ENCODE measurements around the gene AP1G1.
"Not testable (repeated sequence)": the region's sequence is repeated elsewhere in the genome, so short reads cannot be mapped to it uniquely, and the experiment has no call there.

Gene AP1G1

GRCh38 chr16:71808593-71809459 lies at the start of gene AP1G1:
Gene AP1G1 (minus strand): TSS chr16:71808834. CDS start chr16:71789479, 19,355 bp downstream.
- peak; percentile 88 to 90 for DNase-seq

GRCh38 chr16:71855937-71856662 lies 47.5 kb upstream of the AP1G1 start:
- DNase-seq, result peak in 1 of 2 donors; percentile 28

GRCh38 chr16:71854369-71854948 lies 45.8 kb upstream of the AP1G1 start:
- no peak for DNase-seq

GRCh38 chr16:71853413-71853812 lies 44.8 kb upstream of the AP1G1 start:
- no peak for DNase-seq

GRCh38 chr16:71852561-71852960 lies 43.9 kb upstream of the AP1G1 start:
- DNase-seq, result no peak

GRCh38 chr16:71852158-71852557 lies 43.5 kb upstream of the AP1G1 start:
- DNase-seq, result no peak

GRCh38 chr16:71851746-71852145 lies 43.1 kb upstream of the AP1G1 start:
- DNase-seq, result no peak

GRCh38 chr16:71848622-71849021 lies 40.0 kb upstream of the AP1G1 start:
- DNase-seq, result no peak

GRCh38 chr16:71847096-71847495 lies 38.5 kb upstream of the AP1G1 start:
- DNase-seq, result no peak

- DNase-seq, result peak; percentile 14 to 23
Observed at GRCh38 chr16:71846431-71846830, 37.8 kb upstream of the AP1G1 start.

GRCh38 chr16:71845639-71846430 lies 37.2 kb upstream of the AP1G1 start, which contains the start of gene ATXN1L:
Gene ATXN1L (plus strand): TSS chr16:71845976. CDS start chr16:71849741, 3,765 bp downstream.
- peak; percentile 92 to 93 for DNase-seq

- DNase-seq, result no peak
Observed at GRCh38 chr16:71843572-71843971, 34.9 kb upstream of the AP1G1 start.

- no peak for DNase-seq
Observed at GRCh38 chr16:71840052-71840451, 31.4 kb upstream of the AP1G1 start.

- DNase-seq, result no peak
Observed at GRCh38 chr16:71837150-71837549, 28.5 kb upstream of the AP1G1 start.

GRCh38 chr16:71834291-71834690 lies 25.7 kb upstream of the AP1G1 start:
- DNase-seq, result no peak

GRCh38 chr16:71832112-71832511 lies 23.5 kb upstream of the AP1G1 start:
- DNase-seq, result not testable (repeated sequence)

- not testable (repeated sequence) for DNase-seq
Observed at GRCh38 chr16:71831698-71832097, 23.1 kb upstream of the AP1G1 start.

- no peak for DNase-seq
Observed at GRCh38 chr16:71830359-71830758, 21.7 kb upstream of the AP1G1 start.

GRCh38 chr16:71826533-71827017 lies 17.9 kb upstream of the AP1G1 start:
- no peak for DNase-seq

- DNase-seq, result not testable (repeated sequence)
Observed at GRCh38 chr16:71817155-71817500, 8.5 kb upstream of the AP1G1 start.

- DNase-seq, result no peak
Observed at GRCh38 chr16:71811261-71811803, 2.7 kb upstream of the AP1G1 start.

- not testable (repeated sequence) for DNase-seq
Observed at GRCh38 chr16:71810155-71810530, 1.5 kb upstream of the AP1G1 start.

All from stimulated activated CD4-positive, alpha-beta T cell treated with anti-CD3 and anti-CD28 coated beads, Interleukin-2, amount 100 ng/mL, for 24 hours (primary cell).